GM19238 (cell line): ENCODE measurements around the gene TRMT6.

Experiments
- DNase-seq: peaks from one replicate; pipeline ENCODE4 v3.0.0; 2011; ENCODE audit warnings: low spot score; ENCODE audit not compliant: insufficient read length

The TRMT6 gene

GRCh38 chr20:5908981-5909380, 41.4 kb downstream of the TRMT6 start:
- DNase-seq = no peak

DNA sequence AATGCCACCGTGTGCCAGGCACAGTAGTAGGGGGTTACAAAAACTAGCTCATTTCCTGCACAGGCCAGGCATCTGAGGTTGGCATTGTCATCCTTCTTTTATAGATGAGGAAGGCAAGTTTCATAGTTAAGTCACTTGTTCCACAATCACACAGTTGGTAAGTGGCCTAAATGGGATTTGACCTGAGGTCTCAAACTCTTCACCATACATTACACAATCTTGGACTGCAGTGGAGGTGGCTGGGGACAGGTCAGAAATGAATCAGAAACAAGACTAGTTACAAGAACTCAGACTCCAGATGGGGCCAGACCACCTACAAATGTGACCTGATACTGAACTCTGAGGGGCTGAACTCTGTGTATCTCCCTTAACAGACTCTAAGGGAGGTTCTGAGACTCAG, 49.4 kb downstream of the TRMT6 start:
- DNase-seq = no peak

- no peak for DNase-seq
Observed at GRCh38 chr20:5899444-5899843, 50.9 kb downstream of the TRMT6 start.

DNA sequence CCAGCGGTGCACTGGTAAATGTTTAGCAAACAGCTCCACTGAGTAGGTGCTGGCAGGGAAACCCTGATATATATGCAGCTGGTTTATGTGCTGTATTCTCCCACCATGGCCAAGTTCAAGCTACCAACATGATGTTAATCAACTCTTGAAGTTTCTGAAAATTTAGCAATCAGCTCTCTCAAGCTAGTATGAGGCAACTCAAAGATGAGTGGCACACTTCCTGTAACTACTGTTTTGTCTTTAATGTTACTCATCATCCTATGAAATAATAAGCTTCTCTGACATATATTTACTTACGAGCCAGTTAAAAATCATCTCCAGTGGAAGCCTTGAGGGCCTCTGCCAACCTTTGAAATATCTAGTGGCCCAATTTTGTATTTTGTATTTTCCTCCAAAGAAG, 54.7 kb downstream of the TRMT6 start:
- no peak for DNase-seq

- no peak for DNase-seq
Observed at GRCh38 chr20:5893621-5894020, 56.7 kb downstream of the TRMT6 start.

DNA sequence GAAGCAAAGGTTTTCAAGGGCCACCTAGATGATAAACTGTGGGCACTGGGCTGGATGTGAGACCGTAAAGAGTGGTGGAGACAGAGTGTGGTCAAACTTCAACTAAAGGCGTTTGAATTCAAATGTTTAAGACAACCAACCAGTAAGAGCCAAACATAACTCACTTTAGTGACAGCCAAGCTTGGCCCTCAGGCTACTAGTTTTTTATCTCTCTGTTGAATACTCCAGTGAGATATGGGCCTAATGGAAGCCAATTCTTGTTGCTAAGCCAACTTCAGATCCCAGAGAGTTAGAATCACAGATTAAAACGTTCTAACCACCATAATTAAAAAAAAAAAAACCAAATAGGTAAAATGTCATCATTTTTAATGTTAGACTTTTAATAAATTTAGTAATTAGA, 57.3 kb downstream of the TRMT6 start:
- DNase-seq = no peak

DNA sequence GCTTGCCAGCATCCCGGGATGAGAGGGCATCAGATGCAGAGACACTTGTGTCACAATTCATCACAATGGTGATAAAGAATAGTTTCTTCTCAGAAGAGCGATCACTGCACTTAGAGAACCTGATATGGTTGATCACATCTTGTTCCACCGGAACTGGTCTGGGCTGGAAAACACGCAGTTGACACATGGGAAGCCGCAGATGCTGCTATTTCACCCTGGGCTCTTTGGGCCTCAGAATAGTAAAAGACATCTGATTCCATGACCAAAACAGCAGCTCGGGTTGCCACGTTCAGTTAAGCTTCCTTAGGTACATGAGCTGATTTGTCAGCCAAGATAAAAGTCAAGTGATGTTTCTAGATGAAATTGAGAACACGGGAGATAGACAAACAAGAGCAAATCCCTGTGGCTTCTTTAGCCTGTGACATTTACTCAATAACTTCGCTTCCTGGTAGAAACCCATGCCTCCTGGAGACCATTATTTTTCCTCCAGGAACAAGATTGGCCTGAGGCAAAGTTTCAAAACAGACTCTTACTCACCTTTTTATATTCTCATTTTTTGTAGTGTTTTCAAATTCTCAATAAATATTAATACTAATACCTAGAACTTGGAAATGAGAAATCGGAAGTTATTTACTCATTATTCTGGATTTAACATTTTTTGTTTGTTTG, 59.4 kb downstream of the TRMT6 start:
- DNase-seq = no peak

DNA sequence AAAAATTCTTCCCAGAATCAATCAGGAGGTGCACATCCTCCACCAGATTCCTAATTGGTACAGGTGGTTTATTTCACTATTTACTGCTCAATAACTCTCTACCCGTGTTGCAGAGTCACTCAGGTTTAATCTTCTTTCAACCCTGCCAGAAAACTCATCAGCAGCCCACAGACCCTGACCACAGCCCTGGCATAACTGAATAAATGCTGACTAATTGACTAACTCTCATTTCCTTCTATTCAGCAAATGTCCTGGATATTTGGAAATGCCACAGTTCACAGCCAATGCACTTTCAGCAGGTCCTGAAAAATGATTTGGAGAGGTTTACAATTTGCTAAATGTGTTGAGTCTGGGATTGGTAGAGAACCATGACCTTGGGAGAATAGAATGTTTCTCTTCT, 62.3 kb downstream of the TRMT6 start:
- no peak for DNase-seq

DNA sequence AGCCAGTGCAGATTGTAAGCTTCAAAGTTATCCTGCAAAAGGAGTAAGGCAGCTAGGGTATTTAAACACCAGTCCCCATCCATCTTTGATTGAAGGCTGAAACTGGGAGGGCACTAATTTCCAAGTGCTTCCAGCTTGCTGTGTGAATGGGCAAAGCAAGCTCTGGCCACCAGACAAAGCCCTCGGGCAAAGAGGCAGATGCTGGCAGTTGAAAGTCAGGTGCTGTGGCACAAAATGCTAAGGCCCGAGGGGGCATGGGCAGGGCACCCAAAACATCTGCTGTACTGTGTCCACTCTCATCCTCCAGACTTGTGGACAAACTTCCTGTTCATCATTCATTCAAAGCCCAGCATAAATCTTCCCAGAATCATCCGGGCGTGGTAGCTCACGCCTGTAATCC, 62.9 kb downstream of the TRMT6 start:
- DNase-seq = no peak
